Heart right ventricle (tissue), 16 donors: ENCODE measurements around the gene SERPINA5. TPM values are rescaled to one million over a fixed set of nuclear protein-coding genes. Genes with fewer than 3 reads are reported as not detected.
A peak's percentile ranks its signal among the peaks of the same experiment; 100 is the strongest.

Experiments used
- ATAC-seq, 8 donors: fragments of 200-7000 bp; cut with Tn5 transposase; one replicate each; pipeline ENCODE4 v1.9.1; 2020; ENCODE audit warnings: mild to moderate bottlenecking in 8 of 8, moderate library complexity in 8 of 8, moderate number of reproducible peaks in 1 of 8
- DNase-seq, 2 donors: peaks; one replicate each; pipeline ENCODE4 v3.0.0-alpha.2; 2020
- H3K27ac ChIP-seq, 10 donors: fragments of 200-600 bp; sonication (generic) in 2 of 10; one replicate each; pipeline versions ENCODE4 v1.5.0 to v1.8.0; 2020 to 2022; ENCODE audit warnings: mild to moderate bottlenecking in 3 of 10
- H3K27me3 ChIP-seq, 7 donors: fragments of 200-600 bp; one replicate each; pipeline ENCODE4 v1.8.0; 2021 to 2022; ENCODE audit warnings: mild to moderate bottlenecking in 2 of 7
- H3K36me3 ChIP-seq, 9 donors: fragments of 200-600 bp; sonication (generic) in 1 of 9; one replicate each; pipeline versions ENCODE4 v1.5.0 to v1.8.0; 2020 to 2022; ENCODE audit warnings: mild to moderate bottlenecking in 2 of 9
- H3K4me1 ChIP-seq, 9 donors: fragments of 200-600 bp; sonication (generic) in 1 of 9; one replicate each; pipeline versions ENCODE4 v1.5.0 to v1.8.0; 2020 to 2022; ENCODE audit warnings: mild to moderate bottlenecking in 4 of 9
- H3K4me3 ChIP-seq, 10 donors: fragments of 200-600 bp; sonication (generic) in 2 of 10; one replicate each; pipeline versions ENCODE4 v1.5.0 to v1.8.0; 2020 to 2022; ENCODE audit warnings: mild to moderate bottlenecking in 7 of 10, moderate library complexity in 2 of 10
- H3K9me3 ChIP-seq, 11 donors: fragments of 200-600 bp in 10 of 11; sonication (generic) in 2 of 11; one replicate each; pipeline versions ENCODE4 v1.5.0 to v1.8.0; 2013 to 2022; ENCODE audit warnings: mild to moderate bottlenecking in 2 of 11, control low read depth in 1 of 11, moderate library complexity in 1 of 11
- CTCF ChIP-seq, 9 donors: fragments of 200-600 bp; sonication (generic) in 2 of 9; IDR thresholded peaks; one replicate each; pipeline versions ENCODE4 v1.5.0 to v1.8.0; 2021 to 2022; ENCODE audit warnings: antibody characterized with exemption in 9 of 9, mild to moderate bottlenecking in 5 of 9, moderate library complexity in 1 of 9
- WGBS, 2 donors: extraction: QIAGEN DNeasy Blood & Tissue Kit; methylation state at CpG; one replicate each; pipeline ENCODE4 v1.1.7; 2013; ENCODE audit warnings: inconsistent platforms in 1 of 2; 5-methylcytosine and 5-hydroxymethylcytosine counted together
- intact Hi-C, 10 donors: fragments of 100-400 bp; cut with DNase I; formaldehyde crosslinking; loops; one replicate each; pipeline versions ENCODE4 v1.11.1 to v1.14.2; 2022
- polyA plus RNA-seq, 2 donors: library from polyadenylated mRNA; stranded (reverse); fragments of 200-250 nt; gene quantifications; one replicate each; pipeline ENCODE4 v1.2.3, GENCODE V29; 2013
- total RNA-seq, 10 donors: library from RNA; stranded (reverse); fragmentation: NEBNext Ultra II Directional in 3 of 10; extraction: Animal tissue kit (Norgen Biotek cat#: 25700) in 3 of 10; gene quantifications; one replicate each; pipeline versions ENCODE4 v1.2.1 to v1.2.4, GENCODE V29; 2021 to 2023
- donor health status: Arrhythmogenic right ventricular cardiomyopathy.
- donor health status: ischemic (EF 13 %, LVEDD 7.1; RV severe dilation, severe dysfunction).
- donor health status: healthy with polysubstance abuse.
- donor health status: DM: no; HTN: yes; CAD: no.
- donor health status: DM: no; HTN: no; CAD: no.
- donor health status: ischemic (EF 25% LVEDD 6.9; RV normal size, moderate dysfunction).
- donor health status: ischemic (EF 25% LVEDD 5.7; RV mildly dilated, moderate dysfunction).
- donor health status: healthy.
- donor health status: DM: yes; HTN: yes; CAD: no.
- donor health status: Ischemic cardiomyopathy.
- donor health status: ischemic (EF 35%, LVEDD 5.7; RV mildly dilated, moderate dysfunction).
- donor health status: nonischemic (EF 11% LVEDD 7.7; RV severe dilation, severe dysfunction).
- donor health status: DM: yes; HTN: yes; CAD: no.
- donor health status: PGD.
- donor health status: ischemic (EF 29% LVEDD 5.4; RV normal size, mild dysfunction).
- donor health status: nonischemic (EF 23%, LVEDD 6.1; RV moderate dilation, normal function).

The SERPINA5 gene
- total and polyA plus RNA-seq, 12 donors: 0.28 to 4.9 (median 1.4) TPM

- ATAC-seq (peak in 6 of 8 donors; percentile 19 to 57 (median 44)), DNase-seq (no peak)
- WGBS, 2 donors: 49 to 55% methylated on average over 9 of the region's 9 CpGs
- peak overlapping the region in 6 of 10 donors; percentile 2 to 63 (median 30) for H3K27ac ChIP-seq
- TF ChIP-seq CTCF (IDR thresholded peaks at IDR 0.05): no peak
- H3K27me3 ChIP-seq: no peaks in the 10 kb centered on the region
- peaks cover 0 to 7% (median 0%) of the 10 kb centered on the region in 9 donors for H3K4me1 ChIP-seq
- peaks cover 0 to 17% (median 6%) of the 10 kb centered on the region in 11 donors for H3K9me3 ChIP-seq
- no peaks in the 10 kb centered on the region for H3K36me3 ChIP-seq
- intact Hi-C loops: no loop called here
- peak overlapping the region in 2 of 10 donors; percentile 14 to 26 for H3K4me3 ChIP-seq
Observed at GRCh38 chr14:94612580-94613554, 31.6 kb downstream of the SERPINA5 start.

GRCh38 chr14:94613720-94614644 lies 32.8 kb downstream of the SERPINA5 start:
- Histone ChIP-seq H3K27me3 (no peaks in the 10 kb centered on the region), H3K4me3 (no peak overlapping the region), H3K4me1 (peaks cover 0 to 7% (median 0%) of the 10 kb centered on the region in 9 donors), H3K36me3 (no peaks in the 10 kb centered on the region), H3K9me3 (peaks cover 0 to 24% (median 15%) of the 10 kb centered on the region in 11 donors), H3K27ac (no peak overlapping the region)
- TF ChIP-seq CTCF (IDR thresholded peaks at IDR 0.05): no peak
- DNase-seq (no peak), ATAC-seq (peak in 1 of 8 donors; percentile 20)
- WGBS, 2 donors: 78 to 81% methylated on average over 20 of the region's 20 CpGs
- intact Hi-C loops: no loop called here

- H3K4me3 ChIP-seq: no peak overlapping the region
- DNase-seq (no peak), ATAC-seq (no peak)
- peaks cover 0 to 32% (median 15%) of the 10 kb centered on the region in 11 donors for H3K9me3 ChIP-seq
- 90 to 93% methylated on average over 7 of the region's 7 CpGs for WGBS, 2 donors
- intact Hi-C loops: no loop called here
- no peaks in the 10 kb centered on the region for H3K36me3 ChIP-seq
- H3K4me1 ChIP-seq: peaks cover 0 to 7% (median 0%) of the 10 kb centered on the region in 9 donors
- no peaks in the 10 kb centered on the region for H3K27me3 ChIP-seq
- TF ChIP-seq CTCF (IDR thresholded peaks at IDR 0.05): no peak
- no peak overlapping the region for H3K27ac ChIP-seq
Observed at GRCh38 chr14:94614802-94615201, 33.6 kb downstream of the SERPINA5 start.

- intact Hi-C loops: no loop called here
- WGBS, 2 donors: 60 to 92% methylated on average over 3 of the region's 3 CpGs
- peaks cover 0 to 7% (median 0%) of the 10 kb centered on the region in 9 donors for H3K4me1 ChIP-seq
- no peak overlapping the region for H3K27ac ChIP-seq
- no peaks in the 10 kb centered on the region for H3K36me3 ChIP-seq
- no peaks in the 10 kb centered on the region for H3K27me3 ChIP-seq
- ATAC-seq (no peak), DNase-seq (no peak)
- no peak for TF ChIP-seq CTCF (IDR thresholded peaks at IDR 0.05)
- H3K4me3 ChIP-seq: no peak overlapping the region
- peaks cover 0 to 32% (median 15%) of the 10 kb centered on the region in 11 donors for H3K9me3 ChIP-seq
Observed at GRCh38 chr14:94615254-94615653, 34.0 kb downstream of the SERPINA5 start.
